MCF 10A (cell line): ENCODE data around the gene CLDN7. TPM values are rescaled to one million over a fixed set of nuclear protein-coding genes. Genes with fewer than 3 reads are reported as not detected.

Source experiments
- BruUV-seq: library from RNA; stranded (reverse); fragments of 400-500 nt; replicated peaks from 2 replicates; lab custom pipeline; 2021; lab: Mats Ljungman, UMichigan
- CTCF ChIA-PET: fragments of 300-600 bp; sonication (Branson Sonifier 250); formaldehyde crosslinking; extraction: SDS; loops from one replicate; lab custom pipeline; 2021; ENCODE audit warnings: antibody characterized with exemption, inconsistent platforms; lab: Yijun Ruan, JAX
- POLR2A ChIA-PET: fragments of 300-600, 350-650 bp; sonication (Branson Sonifier 250); formaldehyde crosslinking; extraction: SDS; loops from one replicate; lab custom pipeline; 2020; ENCODE audit warnings: antibody characterized with exemption, inconsistent platforms; lab: Yijun Ruan, JAX
- DNase-seq: peaks from one replicate; pipeline ENCODE4 v3.0.0-alpha.2; 2018; ENCODE audit not compliant: unreplicated experiment
- H3K27ac Mint-ChIP-seq: one replicate; pipeline ENCODE4 v1.8.0; 2022; ENCODE audit warnings: mild to moderate bottlenecking, low read depth, mixed read lengths; ENCODE audit not compliant: unreplicated experiment
- H3K27me3 Mint-ChIP-seq: one replicate; pipeline ENCODE4 v1.8.0; 2022; ENCODE audit warnings: mixed read lengths; ENCODE audit not compliant: insufficient read depth, unreplicated experiment
- H3K36me3 Mint-ChIP-seq: one replicate; pipeline ENCODE4 v1.8.0; 2022; ENCODE audit warnings: mild to moderate bottlenecking, moderate library complexity, mixed read lengths; ENCODE audit not compliant: insufficient read depth, unreplicated experiment
- H3K4me1 Mint-ChIP-seq: one replicate; pipeline ENCODE4 v1.8.0; 2022; ENCODE audit warnings: mixed read lengths; ENCODE audit not compliant: insufficient read depth, unreplicated experiment
- H3K4me3 Mint-ChIP-seq: one replicate; pipeline ENCODE4 v1.8.0; 2022; ENCODE audit warnings: mild to moderate bottlenecking, moderate library complexity, mixed read lengths; ENCODE audit not compliant: unreplicated experiment
- H3K9me3 Mint-ChIP-seq: one replicate; pipeline ENCODE4 v1.8.0; 2022; ENCODE audit warnings: mixed read lengths; ENCODE audit not compliant: unreplicated experiment
- intact Hi-C: fragments of 100-400 bp; cut with micrococcal nuclease; formaldehyde crosslinking; loops from 2 replicates; pipeline ENCODE4 v1.14.1; 2022
- total RNA-seq: library from RNA; stranded (reverse); gene quantifications from 2 replicates; pipeline ENCODE4 v1.2.3, GENCODE V29; 2022
- TF ChIP-seq, protein P1 (sequence below): fragments of 200-600 bp; IDR thresholded peaks from one replicate; pipeline ENCODE4 v1.8.0; 2022; ENCODE audit warnings: antibody characterized with exemption, mild to moderate bottlenecking; ENCODE audit not compliant: unreplicated experiment

The CLDN7 gene
- total RNA-seq, 1 experiment from 2014 or later = 23.9 TPM

- BruUV-seq = no TSS peak
- Mint-ChIP-seq H3K4me1 (peaks cover 17% of the 10 kb centered on the region), H3K27me3 (peaks cover 17% of the 10 kb centered on the region), H3K9me3 (no peaks in the 10 kb centered on the region), H3K4me3 (no peak overlapping the region), H3K36me3 (peaks cover 10% of the 10 kb centered on the region), H3K27ac (no peak overlapping the region)
- DNase-seq = no peak
- TF ChIP-seq, protein P1, sequence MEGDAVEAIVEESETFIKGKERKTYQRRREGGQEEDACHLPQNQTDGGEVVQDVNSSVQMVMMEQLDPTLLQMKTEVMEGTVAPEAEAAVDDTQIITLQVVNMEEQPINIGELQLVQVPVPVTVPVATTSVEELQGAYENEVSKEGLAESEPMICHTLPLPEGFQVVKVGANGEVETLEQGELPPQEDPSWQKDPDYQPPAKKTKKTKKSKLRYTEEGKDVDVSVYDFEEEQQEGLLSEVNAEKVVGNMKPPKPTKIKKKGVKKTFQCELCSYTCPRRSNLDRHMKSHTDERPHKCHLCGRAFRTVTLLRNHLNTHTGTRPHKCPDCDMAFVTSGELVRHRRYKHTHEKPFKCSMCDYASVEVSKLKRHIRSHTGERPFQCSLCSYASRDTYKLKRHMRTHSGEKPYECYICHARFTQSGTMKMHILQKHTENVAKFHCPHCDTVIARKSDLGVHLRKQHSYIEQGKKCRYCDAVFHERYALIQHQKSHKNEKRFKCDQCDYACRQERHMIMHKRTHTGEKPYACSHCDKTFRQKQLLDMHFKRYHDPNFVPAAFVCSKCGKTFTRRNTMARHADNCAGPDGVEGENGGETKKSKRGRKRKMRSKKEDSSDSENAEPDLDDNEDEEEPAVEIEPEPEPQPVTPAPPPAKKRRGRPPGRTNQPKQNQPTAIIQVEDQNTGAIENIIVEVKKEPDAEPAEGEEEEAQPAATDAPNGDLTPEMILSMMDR = no peak
- CTCF ChIA-PET = interaction anchor here (0.5 to 3.6 kb wide), 7 partner anchors 10 to 1700 kb away, joined by 3 to 23 read pairs (median 4); partner anchors contain the start of genes NAA38 and SLC2A4
- intact Hi-C loops = no loop called here
- POLR2A ChIA-PET = interaction anchor here (0.6 to 3.1 kb wide), 5 partner anchors 11 to 125 kb away, joined by 3 to 30 read pairs (median 9); partner anchors contain the start of genes GABARAP, NEURL4 and SLC2A4
These were observed 29.9 kb upstream of the CLDN7 start for GRCh38 chr17:7292194-7292593.

- TF ChIP-seq, protein P1 = no peak
- POLR2A ChIA-PET = no interaction called here
- DNase-seq = no peak
- Mint-ChIP-seq H3K4me3 (no peak overlapping the region), H3K4me1 (peaks cover 11% of the 10 kb centered on the region), H3K9me3 (no peaks in the 10 kb centered on the region), H3K27ac (no peak overlapping the region), H3K36me3 (peaks cover 10% of the 10 kb centered on the region), H3K27me3 (peaks cover 22% of the 10 kb centered on the region)
- intact Hi-C loops = no loop called here
- BruUV-seq = no TSS peak
- CTCF ChIA-PET = interaction anchor here (0.7 to 3.6 kb wide), 2 partner anchors 11 kb away, joined by 3 to 23 read pairs; partner anchors contain the start of gene SLC2A4
These were observed 28.4 kb upstream of the CLDN7 start for GRCh38 chr17:7290685-7291084.

GRCh38 chr17:7290166-7290565 lies 27.9 kb upstream of the CLDN7 start:
- H3K4me3 Mint-ChIP-seq = no peak overlapping the region
- H3K27me3 Mint-ChIP-seq = peaks cover 22% of the 10 kb centered on the region
- TF ChIP-seq, protein P1 = no peak
- POLR2A ChIA-PET = no interaction called here
- intact Hi-C loops = no loop called here
- CTCF ChIA-PET = interaction anchor here (0.7 kb wide), 1 partner anchor 10 kb away, joined by 3 read pairs; no protein-coding TSS in a partner anchor
- BruUV-seq = no TSS peak
- no peak overlapping the region for H3K27ac Mint-ChIP-seq
- H3K9me3 Mint-ChIP-seq = no peaks in the 10 kb centered on the region
- DNase-seq = no peak
- H3K36me3 Mint-ChIP-seq = peaks cover 5% of the 10 kb centered on the region
- peaks cover 11% of the 10 kb centered on the region for H3K4me1 Mint-ChIP-seq

DNA sequence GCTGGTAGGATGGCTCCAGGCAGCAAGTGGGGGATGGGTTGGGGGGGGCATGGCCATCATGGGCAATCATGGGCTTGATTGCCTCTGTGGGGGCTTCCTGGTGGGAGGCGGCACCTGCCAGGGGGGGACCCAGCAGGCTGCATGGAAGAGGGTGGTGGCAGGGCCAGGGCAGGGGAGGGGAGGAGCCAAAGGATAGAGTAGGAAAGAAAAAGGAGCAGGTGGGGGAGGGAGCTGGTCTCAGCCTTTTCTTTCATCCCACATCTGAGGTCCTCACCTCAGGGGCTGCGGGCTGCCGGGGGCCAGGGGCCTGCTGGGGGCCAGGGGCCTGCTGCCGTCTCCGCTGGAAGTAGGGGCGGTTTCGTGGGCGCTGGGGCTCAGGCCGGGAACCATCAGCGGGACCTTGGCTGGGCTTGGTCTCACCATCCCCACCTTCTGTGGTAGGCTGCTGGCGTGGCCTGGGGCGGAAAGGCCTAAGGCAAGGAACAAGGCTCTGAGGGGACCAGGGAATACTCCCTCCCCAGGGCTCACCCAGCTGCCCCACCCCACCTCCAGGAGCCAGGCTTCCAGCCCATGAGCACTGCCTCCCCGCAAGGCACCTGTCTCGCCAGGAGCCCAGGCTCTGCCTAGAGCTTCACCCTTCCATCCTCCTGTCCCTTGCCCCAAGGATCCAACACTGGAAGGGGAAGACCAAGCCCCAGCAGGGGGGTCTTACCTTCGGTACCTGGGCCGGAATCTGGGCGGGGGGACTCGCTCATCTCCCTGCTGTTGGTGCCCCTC lies 27.2 kb upstream of the CLDN7 start:
- H3K27ac Mint-ChIP-seq = no peak overlapping the region
- TF ChIP-seq, protein P1 = no peak
- POLR2A ChIA-PET = no interaction called here
- H3K36me3 Mint-ChIP-seq = no peaks in the 10 kb centered on the region
- CTCF ChIA-PET = interaction anchor here (0.7 kb wide), 1 partner anchor 9 kb away, joined by 3 read pairs; no protein-coding TSS in a partner anchor
- no TSS peak for BruUV-seq
- intact Hi-C loops = no loop called here
- H3K27me3 Mint-ChIP-seq = peaks cover 22% of the 10 kb centered on the region
- no peak for DNase-seq
- H3K9me3 Mint-ChIP-seq = no peaks in the 10 kb centered on the region
- H3K4me1 Mint-ChIP-seq = peaks cover 11% of the 10 kb centered on the region
- H3K4me3 Mint-ChIP-seq = no peak overlapping the region
